MG63 (cell line): ENCODE data around the gene MORN1. TPM values are rescaled to one million over a fixed set of nuclear protein-coding genes. Genes with fewer than 3 reads are reported as not detected.

Source experiments
- DNase-seq: peaks from one replicate; pipeline ENCODE4 v3.0.0-alpha.2; 2020
- H3K27me3 ChIP-seq: fragments of 250-450 bp; sonication (Bioruptor Pico); 2 replicates; pipeline ENCODE4 v1.5.1; 2020; ENCODE audit warnings: mild to moderate bottlenecking, moderate library complexity
- H3K36me3 ChIP-seq: fragments of 250-450 bp; sonication (Bioruptor Pico); 2 replicates; pipeline ENCODE4 v1.5.1; 2020; ENCODE audit warnings: mild to moderate bottlenecking, moderate library complexity
- H3K4me3 ChIP-seq: fragments of 250-450 bp; sonication (Bioruptor Pico); 2 replicates; pipeline ENCODE4 v1.5.1; 2020; ENCODE audit warnings: mild to moderate bottlenecking, moderate library complexity
- H3K9me3 ChIP-seq: fragments of 250-450 bp; sonication (Bioruptor Pico); 2 replicates; pipeline ENCODE4 v1.5.1; 2020; ENCODE audit warnings: mild to moderate bottlenecking, moderate library complexity
- total RNA-seq: library from RNA; depleted of rRNA; stranded (reverse); fragments of >200 nt; shearing (Covaris generic); gene quantifications from 2 replicates; pipeline ENCODE4 v1.2.3, GENCODE V29; 2014; ENCODE audit warnings: low replicate concordance

The MORN1 gene
- total RNA-seq, 1 experiment from 2014 or later: 20.5 TPM

DNA sequence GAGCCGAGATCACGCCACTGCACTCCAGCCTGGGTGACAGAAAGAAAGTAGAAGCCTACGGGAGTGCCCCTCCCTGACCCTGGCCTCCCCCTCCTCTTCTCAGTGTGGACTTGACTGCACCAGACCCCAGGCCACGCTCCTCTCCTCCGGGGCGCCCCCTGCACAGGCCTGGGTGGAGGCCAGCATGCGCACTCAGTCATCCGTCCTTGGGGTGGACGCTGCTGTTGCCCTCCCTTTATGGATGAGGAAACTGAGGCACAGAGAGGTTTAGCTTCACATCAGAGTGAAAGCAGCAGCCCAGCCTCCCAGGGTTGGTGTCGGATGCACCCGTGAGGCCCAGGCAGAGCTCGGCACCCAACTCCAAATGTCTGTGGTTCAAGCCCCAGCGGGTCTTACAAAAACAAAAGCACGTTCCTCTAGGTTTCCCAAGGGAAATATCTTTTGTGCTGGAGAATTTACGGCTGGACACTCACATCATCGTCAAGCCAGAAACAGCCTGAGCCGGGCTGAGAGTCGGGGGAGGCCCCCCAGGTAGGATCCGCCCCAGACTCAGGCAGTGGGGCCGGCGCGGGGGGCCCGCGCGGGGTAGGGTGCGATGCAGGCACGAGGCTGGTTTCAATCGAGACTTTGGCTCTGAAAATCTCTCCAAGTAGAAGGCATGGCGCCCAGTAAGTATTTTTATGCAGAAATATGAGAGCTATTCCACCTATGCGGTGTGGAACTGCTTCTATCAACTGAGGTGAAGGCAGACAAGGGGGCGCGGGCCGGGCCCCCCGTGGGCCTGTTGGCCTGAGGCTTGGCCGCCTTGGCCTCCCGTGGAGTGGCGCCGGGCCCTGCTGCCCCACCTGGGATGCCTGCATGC is 36.6 kb downstream of the MORN1 start:
- Histone ChIP-seq H3K4me3 (no peak overlapping the region), H3K27me3 (no peaks in the 10 kb centered on the region), H3K9me3 (no peaks in the 10 kb centered on the region), H3K36me3 (no peaks in the 10 kb centered on the region)
- DNase-seq: no peak

DNA sequence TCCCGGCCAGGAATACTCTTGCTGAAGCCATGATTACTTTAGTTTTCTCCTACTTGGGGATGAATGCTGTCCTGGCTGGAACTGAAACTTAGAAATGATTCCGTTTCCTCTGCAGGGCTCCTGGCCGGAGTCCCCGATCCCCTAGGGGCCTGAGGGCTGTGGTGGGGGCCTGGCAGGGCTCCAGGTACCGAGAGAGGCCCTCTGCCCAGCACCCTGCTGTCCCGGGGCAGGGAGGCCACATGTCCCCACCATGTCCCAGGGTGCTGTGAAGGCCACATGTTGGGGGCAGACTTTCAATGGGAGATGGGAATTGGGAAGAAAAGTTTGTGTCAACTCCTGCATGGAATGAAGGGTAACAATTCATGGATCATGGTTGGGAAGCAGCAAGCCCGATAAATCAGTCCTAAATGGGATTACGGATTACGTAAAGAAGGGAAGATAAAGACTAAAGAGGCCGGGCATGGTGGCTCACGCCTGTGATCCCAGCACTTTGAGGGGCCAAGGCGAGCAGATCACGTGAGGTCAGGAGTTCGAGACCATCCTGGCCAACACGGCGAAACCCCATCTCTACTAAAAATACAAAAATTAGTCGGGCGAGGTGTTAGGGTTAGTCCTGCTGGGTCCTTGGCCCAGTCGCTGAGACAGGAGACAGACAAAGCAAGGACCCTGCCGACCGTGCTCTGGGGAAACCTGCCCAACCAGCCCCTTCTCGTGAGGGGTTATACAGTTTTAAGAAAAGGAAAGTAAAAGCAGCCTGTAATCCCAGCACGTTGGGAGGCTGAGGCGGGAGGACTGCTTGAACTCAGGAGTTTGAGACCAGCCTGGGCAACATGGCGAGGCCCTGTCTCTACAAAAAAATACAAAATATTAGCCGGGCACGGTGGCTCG is 37.6 kb downstream of the MORN1 start:
- H3K27me3 ChIP-seq: no peaks in the 10 kb centered on the region
- H3K4me3 ChIP-seq: no peak overlapping the region
- H3K9me3 ChIP-seq: no peaks in the 10 kb centered on the region
- no peak for DNase-seq
- no peaks in the 10 kb centered on the region for H3K36me3 ChIP-seq

DNA sequence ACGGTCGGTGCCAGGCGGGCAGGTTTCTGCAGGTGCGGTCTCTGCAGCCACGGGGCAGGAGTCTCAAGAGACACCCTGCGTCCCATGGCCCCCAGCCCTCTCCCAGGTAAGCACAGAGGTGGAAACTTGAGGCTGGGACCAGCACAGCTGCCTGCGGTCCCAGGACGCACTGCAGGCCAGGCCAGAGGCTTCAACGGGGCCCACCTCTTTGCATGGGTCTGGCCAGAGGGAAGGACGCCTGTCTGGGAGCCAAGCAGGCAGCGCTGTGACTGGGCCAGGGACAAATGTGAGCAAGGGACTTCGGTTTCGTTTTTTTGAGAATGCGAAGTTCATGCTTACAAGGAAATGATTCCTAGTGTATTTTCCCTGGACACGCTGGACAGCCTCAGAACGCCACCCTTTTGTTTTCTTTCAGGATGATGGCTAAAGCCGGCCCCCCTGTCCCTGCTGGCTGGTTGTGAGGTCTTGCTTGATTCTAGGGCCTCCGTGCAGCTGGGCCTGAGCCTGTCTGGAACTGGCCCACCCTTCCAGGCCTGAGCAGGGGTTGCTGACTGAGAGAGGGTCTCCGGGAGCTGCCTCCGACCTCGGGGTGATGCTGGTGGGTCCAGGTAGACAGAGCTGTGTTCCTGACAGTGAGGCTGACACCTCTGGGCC is 38.3 kb downstream of the MORN1 start:
- no peak for DNase-seq
- Histone ChIP-seq H3K9me3 (no peaks in the 10 kb centered on the region), H3K4me3 (no peak overlapping the region), H3K27me3 (no peaks in the 10 kb centered on the region), H3K36me3 (no peaks in the 10 kb centered on the region)

DNA sequence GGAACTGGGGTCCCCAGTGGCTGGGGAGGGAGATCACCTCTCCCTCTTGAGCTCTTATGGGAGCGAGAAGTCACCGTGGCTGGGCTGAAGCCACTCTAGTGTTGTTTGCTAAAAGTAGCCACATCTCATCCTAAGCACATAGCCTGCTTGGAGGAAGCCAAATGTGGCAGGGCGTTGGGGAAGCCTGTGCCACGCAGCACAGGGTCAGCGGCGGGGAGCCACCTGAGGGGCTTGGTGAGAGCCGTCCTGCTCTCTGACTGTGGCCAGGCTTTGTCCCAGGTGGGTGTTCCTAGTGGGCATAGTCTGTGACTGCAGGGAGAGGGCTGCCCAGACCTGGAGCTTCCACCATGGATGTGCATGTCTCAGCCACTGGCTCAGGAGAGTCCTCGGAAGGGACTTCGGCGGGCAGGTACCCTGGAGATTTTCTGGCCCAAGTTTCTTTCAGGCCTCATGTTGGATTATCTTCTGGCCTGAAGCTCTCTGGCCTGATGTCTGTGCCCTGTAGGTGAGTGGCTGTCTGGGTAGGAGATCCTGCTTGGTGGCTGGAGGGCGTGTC is 38.9 kb downstream of the MORN1 start:
- Histone ChIP-seq H3K4me3 (no peak overlapping the region), H3K9me3 (no peaks in the 10 kb centered on the region), H3K36me3 (no peaks in the 10 kb centered on the region), H3K27me3 (no peaks in the 10 kb centered on the region)
- no peak for DNase-seq

DNA sequence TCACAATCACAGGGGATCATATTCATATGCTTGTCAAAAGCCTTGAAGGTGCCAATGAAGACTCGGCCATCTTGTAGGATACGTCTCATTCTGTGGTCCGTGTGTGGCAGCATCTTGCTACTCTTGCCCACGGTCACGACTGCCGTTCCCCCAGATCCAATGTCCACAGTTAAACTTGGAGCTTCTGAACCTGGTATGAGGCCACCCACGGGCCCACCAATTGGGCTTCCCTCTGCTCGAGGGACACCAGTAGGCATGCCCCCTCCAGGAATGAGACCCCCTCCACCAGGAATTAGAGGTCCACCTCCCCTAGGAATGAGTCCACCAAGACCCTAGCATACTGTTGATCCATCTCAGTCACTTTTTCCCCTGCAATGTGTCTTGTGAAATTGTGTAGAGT is 39.6 kb downstream of the MORN1 start:
- DNase-seq: no peak

DNA sequence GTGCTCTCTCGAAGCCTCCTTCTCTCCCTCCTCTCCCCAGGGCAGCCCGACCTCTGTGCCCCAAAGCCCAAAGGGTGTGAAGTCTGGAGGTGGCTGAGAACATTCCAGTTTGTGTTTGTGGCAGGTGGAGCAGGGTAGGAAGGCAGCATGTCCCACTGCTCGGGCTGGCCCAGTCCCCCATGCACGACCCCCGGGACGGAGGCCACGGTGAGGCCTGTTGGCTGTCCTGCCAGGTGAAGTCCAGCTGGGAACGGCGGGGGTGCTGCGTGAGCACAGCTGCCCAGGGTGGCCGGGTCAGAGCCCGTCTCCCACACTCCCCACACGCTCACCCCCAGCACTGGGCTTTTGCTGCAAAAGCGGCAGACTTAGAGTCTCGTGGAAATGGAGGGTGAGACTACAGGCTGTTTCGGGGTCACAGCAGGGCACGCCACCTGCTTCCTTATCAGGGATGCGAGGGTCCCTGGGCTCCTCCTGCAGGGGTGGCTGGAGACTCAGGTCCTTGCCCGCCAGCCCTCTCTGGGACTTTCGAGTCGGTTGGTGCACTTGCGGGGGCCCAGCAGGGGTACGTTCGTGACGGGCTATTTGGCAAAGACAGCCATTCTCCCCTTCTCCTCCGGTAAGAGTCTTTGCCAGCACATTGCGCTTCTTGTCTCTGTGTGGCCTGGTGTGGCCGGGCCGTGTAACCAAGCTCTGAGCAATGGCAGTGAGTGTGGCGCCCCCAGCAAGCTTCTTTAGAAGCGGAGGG is 40.3 kb downstream of the MORN1 start:
- no peak overlapping the region for H3K4me3 ChIP-seq
- no peaks in the 10 kb centered on the region for H3K36me3 ChIP-seq
- DNase-seq: no peak
- H3K27me3 ChIP-seq: no peaks in the 10 kb centered on the region
- H3K9me3 ChIP-seq: no peaks in the 10 kb centered on the region

More for the DNA sequence above, 39.6 kb downstream of the MORN1 start:
- Histone ChIP-seq H3K36me3 (no peaks in the 10 kb centered on the region), H3K27me3 (no peaks in the 10 kb centered on the region), H3K9me3 (no peaks in the 10 kb centered on the region), H3K4me3 (no peak overlapping the region)

DNA sequence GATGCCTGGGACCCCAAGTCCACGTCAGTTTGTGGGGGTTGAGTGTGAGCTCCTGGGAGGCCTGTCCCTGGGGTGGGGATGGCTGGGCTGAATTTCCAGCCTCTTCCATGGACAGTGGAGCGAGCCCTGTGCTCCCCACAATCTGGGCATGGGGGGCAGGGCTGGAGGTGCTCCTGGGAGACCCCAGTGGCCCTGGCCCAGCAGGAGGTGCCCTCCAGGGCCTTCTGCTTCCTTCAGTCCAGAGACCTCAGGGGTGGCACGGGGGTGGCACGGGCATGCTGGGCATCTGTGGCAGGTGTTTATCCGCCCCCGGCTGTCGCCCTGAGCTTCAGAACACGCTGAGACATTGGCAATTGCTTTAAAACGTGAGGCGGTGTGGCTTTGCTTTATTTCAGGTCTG is 40.9 kb downstream of the MORN1 start:
- Histone ChIP-seq H3K27me3 (no peaks in the 10 kb centered on the region), H3K4me3 (no peak overlapping the region), H3K36me3 (no peaks in the 10 kb centered on the region), H3K9me3 (no peaks in the 10 kb centered on the region)
- no peak for DNase-seq

DNA sequence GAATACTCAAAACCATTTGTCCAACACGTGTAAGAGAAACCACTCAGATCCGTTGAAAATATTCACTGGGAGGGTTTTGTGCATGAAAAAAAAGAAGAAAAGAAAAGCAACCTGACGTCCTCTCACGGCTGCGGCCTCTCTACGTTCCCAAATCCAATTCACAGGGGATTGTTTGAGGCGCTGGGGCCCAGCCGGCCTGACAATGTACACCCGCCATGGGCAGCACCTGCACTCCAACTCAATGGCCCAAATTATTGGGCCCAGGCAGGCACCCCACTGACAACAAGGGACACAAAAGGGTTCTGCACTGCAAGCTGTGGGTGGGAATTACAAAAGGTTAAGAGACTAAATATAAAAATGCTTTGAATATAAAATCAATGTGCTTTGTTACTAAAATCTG is 41.5 kb downstream of the MORN1 start:
- H3K4me3 ChIP-seq: no peak overlapping the region
- H3K9me3 ChIP-seq: no peaks in the 10 kb centered on the region
- H3K27me3 ChIP-seq: no peaks in the 10 kb centered on the region
- no peak for DNase-seq
- H3K36me3 ChIP-seq: no peaks in the 10 kb centered on the region

DNA sequence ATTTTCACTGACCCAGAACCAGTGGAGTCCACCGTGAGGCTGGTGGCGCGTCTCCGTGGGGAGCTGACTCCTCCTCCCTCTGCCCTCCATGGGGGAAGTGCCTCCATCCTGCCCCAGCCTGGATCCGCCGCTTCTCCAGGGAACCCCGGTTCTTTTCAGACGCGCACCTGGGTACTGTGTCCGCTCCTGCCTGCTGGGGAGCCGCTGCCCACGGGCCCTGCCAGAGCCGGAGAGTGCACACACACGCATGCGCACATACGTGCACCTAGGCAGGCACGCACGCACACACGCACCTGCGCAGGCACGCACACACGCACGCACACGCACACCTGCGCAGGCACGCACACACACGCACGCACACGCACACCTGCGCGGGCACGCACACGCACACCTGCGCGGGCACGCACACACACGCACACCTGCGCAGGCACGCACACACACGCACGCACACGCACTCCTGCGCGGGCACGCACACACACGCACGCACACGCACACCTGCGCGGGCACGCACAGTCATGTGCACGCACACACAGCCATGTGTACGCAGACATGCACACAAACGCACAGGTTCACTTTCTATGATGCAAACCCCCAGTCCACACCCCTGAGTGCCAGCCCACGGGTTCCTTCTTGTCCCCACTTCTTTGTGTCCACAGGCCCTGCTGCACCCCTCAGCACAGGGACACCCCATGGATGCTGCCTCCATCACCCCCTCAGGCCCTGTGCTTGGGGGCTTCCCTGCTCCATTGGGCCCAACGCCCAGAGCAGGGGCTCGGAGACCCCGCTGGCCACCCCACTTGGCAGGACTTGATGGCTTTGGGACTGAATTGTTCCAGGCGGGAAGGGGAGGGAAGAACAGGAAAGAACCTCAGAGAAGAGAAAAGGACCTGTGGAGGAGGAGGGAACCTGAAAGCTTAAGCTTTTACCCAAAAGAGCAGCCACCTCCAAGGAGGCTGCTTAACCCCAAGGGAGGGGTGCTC is 42.7 kb downstream of the MORN1 start:
- Histone ChIP-seq H3K9me3 (no peaks in the 10 kb centered on the region), H3K4me3 (no peak overlapping the region), H3K27me3 (no peaks in the 10 kb centered on the region), H3K36me3 (no peaks in the 10 kb centered on the region)
- no peak for DNase-seq

DNA sequence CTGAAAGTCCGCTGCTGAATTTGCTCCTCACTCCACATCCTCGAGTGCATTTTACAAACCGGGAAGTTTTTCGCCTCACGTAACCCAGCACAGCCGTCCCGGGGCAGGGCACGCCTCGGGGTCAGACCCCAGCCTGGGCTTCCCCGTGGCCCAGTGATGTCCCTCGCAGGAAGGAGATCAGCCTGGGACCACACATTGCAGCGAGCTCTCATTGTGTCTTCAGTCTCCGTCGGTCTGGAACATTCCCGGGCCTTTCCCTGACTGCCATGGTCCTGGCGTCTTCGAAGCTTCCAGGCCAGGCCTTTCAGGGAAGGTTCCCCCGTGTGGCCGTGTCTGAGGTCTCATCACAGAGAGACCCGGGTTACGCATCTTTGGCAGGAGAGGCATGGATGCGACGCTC is 43.5 kb downstream of the MORN1 start:
- Histone ChIP-seq H3K36me3 (no peaks in the 10 kb centered on the region), H3K27me3 (no peaks in the 10 kb centered on the region), H3K4me3 (no peak overlapping the region), H3K9me3 (no peaks in the 10 kb centered on the region)
- no peak for DNase-seq

DNA sequence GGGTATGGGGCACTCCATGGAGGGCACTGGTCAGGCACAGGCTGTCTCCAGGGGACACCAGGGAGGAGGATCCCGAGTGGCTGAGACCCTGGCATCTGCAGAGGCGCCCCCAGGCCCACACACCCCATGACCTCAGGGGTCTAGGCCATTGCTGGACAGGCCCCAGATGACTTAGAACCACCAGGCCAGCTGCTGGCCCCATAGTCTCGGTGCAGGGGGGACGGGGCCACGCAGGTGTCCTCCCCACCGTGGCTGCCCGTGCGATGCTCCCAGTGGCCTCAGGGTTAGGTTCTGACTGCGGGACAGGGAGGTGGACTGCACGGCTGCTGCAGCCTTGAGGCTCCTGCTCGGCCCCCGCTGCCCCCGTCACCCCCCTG is 44.0 kb downstream of the MORN1 start:
- no peaks in the 10 kb centered on the region for H3K36me3 ChIP-seq

DNA sequence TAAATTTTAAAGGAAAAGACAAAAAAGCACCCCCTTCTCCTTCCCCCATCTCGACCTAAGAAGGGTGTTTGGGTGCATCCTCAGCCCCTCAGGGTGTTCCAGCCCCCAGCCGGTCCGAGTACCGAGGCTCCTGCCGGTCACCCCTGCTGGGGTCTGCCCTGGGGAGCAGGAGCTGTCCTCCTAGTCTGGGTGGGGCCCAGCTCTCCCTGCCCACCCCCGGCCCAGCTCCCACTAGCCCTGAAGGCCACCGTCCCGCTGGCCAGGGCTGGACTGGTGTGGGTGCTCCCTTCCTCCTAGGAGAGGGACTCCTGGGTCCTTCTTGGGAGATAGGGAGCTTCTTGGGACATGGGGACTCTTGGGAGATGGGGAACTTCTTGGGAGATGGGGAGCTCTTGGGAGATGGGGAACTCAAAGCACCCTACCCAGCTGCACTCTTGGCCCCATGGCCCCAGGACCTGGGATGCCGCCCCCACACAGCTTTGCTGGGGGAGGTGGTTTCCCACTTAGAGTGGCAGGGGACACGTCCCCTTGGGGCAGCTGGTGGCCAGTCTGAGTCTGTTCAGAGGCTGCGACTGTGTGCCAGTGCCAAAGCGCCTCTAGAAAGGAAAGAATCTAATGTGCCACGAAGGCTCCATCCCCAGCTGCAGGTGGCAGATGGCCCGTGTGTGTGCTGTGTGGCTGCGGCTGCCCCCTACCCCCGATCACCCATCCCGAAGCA is 44.5 kb downstream of the MORN1 start:
- no peaks in the 10 kb centered on the region for H3K36me3 ChIP-seq
- H3K9me3 ChIP-seq: no peaks in the 10 kb centered on the region
- H3K27me3 ChIP-seq: no peaks in the 10 kb centered on the region
- no peak overlapping the region for H3K4me3 ChIP-seq
- DNase-seq: no peak

More for the DNA sequence above, 44.0 kb downstream of the MORN1 start:
- Histone ChIP-seq H3K4me3 (no peak overlapping the region), H3K9me3 (no peaks in the 10 kb centered on the region), H3K27me3 (no peaks in the 10 kb centered on the region)
- DNase-seq: no peak

DNA sequence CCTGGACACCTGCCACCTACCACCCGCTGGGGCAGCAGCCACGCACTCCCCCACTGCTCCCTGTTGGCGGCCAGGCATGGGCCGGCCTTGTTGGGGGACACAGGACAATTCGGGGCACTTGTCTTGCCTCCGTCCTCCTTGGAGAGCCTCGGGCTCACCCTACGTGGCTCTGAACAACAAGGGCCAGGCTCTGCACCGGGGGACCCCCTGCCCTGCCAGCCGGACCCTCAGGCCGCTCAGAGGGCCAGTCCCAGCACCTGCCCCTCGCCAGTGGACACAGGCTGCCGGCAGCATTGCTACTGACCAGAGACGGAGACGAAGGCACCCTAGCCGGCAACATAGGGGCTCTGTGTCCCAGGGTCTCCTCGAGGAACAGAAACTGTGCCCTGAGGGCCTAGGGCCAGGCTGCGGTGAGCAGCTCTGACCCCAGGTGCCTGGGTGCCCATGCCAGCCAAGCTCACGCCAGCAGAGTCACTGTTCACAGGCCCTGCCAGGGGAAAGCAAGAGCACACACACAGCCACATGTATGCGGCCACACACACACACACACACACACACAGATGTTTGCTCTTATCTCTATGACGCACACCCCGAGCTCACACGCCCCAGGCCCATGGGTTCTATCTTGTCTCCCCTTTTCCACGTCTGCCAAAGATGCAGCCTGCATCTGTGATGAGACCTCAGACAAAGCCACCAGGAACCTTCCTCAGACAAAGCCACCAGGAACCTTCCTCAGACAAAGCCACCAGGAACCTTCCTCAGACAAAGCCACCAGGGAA is 45.9 kb downstream of the MORN1 start:
- Histone ChIP-seq H3K4me3 (no peak overlapping the region), H3K9me3 (no peaks in the 10 kb centered on the region), H3K36me3 (no peaks in the 10 kb centered on the region), H3K27me3 (no peaks in the 10 kb centered on the region)
- DNase-seq: no peak

DNA sequence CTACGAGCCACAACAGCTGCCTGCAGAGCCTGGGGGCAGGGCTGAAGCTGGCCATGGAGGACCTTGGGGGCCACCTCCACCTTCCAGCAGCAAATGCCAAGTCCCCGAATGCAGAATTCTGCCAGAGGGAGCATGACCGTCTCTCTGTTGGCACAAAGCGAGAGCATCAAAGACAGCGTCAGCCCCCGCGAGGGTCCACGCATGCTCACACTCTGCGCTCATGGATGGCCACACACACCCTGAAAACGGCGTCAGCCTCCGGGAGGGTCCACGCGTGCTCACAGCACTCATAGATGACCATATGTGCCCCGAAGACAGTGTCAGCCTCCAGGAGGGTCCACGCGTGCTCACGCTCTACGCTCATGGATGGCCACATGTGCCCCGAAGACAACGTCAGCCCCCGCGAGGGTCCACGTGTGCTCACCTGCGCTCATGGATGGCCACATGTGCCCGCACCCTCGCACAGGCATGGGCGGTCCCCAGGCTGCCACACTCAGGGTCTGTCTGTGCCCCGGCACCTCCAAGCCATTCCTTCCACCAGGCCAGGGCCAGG is 46.5 kb downstream of the MORN1 start:
- no peaks in the 10 kb centered on the region for H3K36me3 ChIP-seq
- no peaks in the 10 kb centered on the region for H3K27me3 ChIP-seq
- no peaks in the 10 kb centered on the region for H3K9me3 ChIP-seq
- no peak overlapping the region for H3K4me3 ChIP-seq
- no peak for DNase-seq
